Kidney (tissue), 14 donors: ENCODE measurements around the gene ENOX1. TPM values are rescaled to one million over a fixed set of nuclear protein-coding genes. Genes with fewer than 3 reads are reported as not detected.

Experiments
- DNase-seq, 5 donors: peaks; one replicate each; pipeline ENCODE4 v3.0.0-alpha.2; 2013 to 2020
- FAIRE-seq: peaks from 2 replicates; lab custom pipeline; 2012; peaks lifted over from hg19 to GRCh38; lab: Jason Lieb, UNC
- H3K27ac ChIP-seq, 2 donors: one replicate each; pipeline ENCODE4 v1.7.0; 2013; ENCODE audit warnings: low read depth in 2 of 2, low read length in 2 of 2, inconsistent platforms in 1 of 2
- H3K27me3 ChIP-seq: one replicate; pipeline ENCODE4 v1.7.1; 2013; ENCODE audit warnings: low read length, inconsistent platforms; ENCODE audit not compliant: control insufficient read depth, insufficient read depth
- H3K36me3 ChIP-seq, 3 donors: one replicate each; pipeline versions ENCODE4 v1.7.0 to v1.7.1; 2013; ENCODE audit warnings: low read length in 3 of 3, control low read depth in 1 of 3, inconsistent platforms in 1 of 3; ENCODE audit not compliant: insufficient read depth in 3 of 3, control insufficient read depth in 2 of 3
- H3K4me1 ChIP-seq, 3 donors: one replicate each; pipeline versions ENCODE4 v1.7.0 to v1.7.1; 2013; ENCODE audit warnings: low read length in 3 of 3, inconsistent platforms in 1 of 3, low read depth in 1 of 3; ENCODE audit not compliant: control insufficient read depth in 2 of 3, insufficient read depth in 2 of 3
- H3K4me3 ChIP-seq, 3 donors: one replicate each; pipeline versions ENCODE4 v1.7.0 to v1.8.1; 2013; ENCODE audit warnings: low read length in 3 of 3, control low read depth in 1 of 3, inconsistent platforms in 1 of 3
- H3K9ac ChIP-seq, 3 donors: one replicate each; pipeline versions ENCODE4 v1.7.0 to v1.7.1; 2013; ENCODE audit warnings: low read length in 3 of 3, control low read depth in 1 of 3, inconsistent platforms in 1 of 3
- H3K9me3 ChIP-seq, 3 donors: one replicate each; pipeline versions ENCODE4 v1.7.0 to v1.7.1; 2013; ENCODE audit warnings: low read length in 3 of 3, control low read depth in 1 of 3, inconsistent platforms in 1 of 3; ENCODE audit not compliant: control insufficient read depth in 2 of 3, insufficient read depth in 1 of 3
- intact Hi-C: fragments of 100-400 bp; cut with DNase I; formaldehyde crosslinking; loops from one replicate; pipeline ENCODE4 v1.11.1; 2022
- polyA plus RNA-seq: library from polyadenylated mRNA; stranded (reverse); fragments of 350-450 nt; fragmentation: Illumina TruSeq; extraction: RNeasy Lipid Tissue Mini Kit (QIAGEN cat#74804); gene quantifications from one replicate; pipeline ENCODE4 v1.2.3, GENCODE V29; 2014; ENCODE audit warnings: low read depth, low replicate concordance; ENCODE audit not compliant: insufficient read depth
- total RNA-seq: library from RNA; stranded (reverse); fragmentation: NEBNext Ultra II Directional; extraction: Animal tissue kit (Norgen Biotek cat#: 25700); gene quantifications from one replicate; pipeline ENCODE4 v1.2.1, GENCODE V29; 2021
- TF ChIP-seq, protein P1 (sequence below): IDR thresholded peaks from 3 replicates; pipeline ENCODE4 v1.5.1; 2012; ENCODE audit warnings: mild to moderate bottlenecking, moderate library complexity, borderline replicate concordance; ENCODE audit not compliant: insufficient read depth; ENCODE audit errors: extremely low read depth
- donor health status: control.
- donor health status: control.
- donor health status: control.
- donor health status: control.
- donor health status: control.
- donor health status: DM: yes; HTN: yes; CAD: no.
- donor health status: Normal renal cell carcinoma (clear cell type).

The ENOX1 gene
- total and polyA plus RNA-seq, 2 donors from 2014 or later = 4.9 to 6.8 TPM

DNA sequence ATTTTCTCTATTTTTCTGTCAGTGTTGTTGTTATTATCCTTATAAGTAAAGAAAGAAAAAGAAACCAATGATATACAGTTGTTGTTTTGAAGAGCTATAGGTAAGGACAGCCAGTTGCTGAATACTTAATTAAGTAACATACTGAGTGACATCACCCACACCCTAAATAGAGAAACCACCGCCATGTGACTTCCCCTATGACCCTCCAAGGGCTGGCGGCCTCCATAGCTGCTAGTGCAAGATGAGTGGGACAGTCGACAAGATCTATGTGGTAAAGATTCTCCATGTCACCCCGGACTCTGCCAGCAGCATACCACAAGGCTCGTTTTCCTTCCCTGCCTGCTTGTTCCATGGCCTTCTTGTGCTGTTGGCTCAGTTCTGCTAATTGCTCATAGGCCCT, 542.3 kb downstream of the ENOX1 start:
- Histone ChIP-seq H3K4me3 (no peak overlapping the region), H3K9ac (no peak overlapping the region), H3K27me3 (no peaks in the 10 kb centered on the region)

DNA sequence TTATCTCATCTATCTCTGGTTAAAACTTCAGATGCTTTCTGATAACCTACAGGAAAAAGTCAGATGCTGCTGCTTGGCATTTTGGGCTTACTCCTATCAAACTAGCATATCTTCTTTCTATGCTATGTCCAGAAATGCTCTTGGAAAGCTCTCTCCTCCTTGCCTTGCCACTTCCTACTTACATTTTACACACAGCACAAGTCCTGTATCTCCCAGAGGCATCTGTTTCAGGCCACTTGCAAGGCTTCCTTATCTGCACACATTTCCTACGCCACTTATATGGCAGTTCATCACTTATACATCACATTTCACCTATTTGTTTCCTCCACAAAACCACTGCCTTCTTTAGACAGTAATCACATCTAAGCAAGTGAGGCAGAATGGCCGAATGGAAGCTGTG, 543.1 kb downstream of the ENOX1 start:
- DNase-seq = no peak
- Histone ChIP-seq H3K4me1 (no peaks in the 10 kb centered on the region), H3K27me3 (no peaks in the 10 kb centered on the region), H3K27ac (no peak overlapping the region), H3K36me3 (no peaks in the 10 kb centered on the region), H3K9ac (no peak overlapping the region), H3K9me3 (no peaks in the 10 kb centered on the region), H3K4me3 (no peak overlapping the region)
- intact Hi-C loops = no loop called here
- TF ChIP-seq, protein P1, sequence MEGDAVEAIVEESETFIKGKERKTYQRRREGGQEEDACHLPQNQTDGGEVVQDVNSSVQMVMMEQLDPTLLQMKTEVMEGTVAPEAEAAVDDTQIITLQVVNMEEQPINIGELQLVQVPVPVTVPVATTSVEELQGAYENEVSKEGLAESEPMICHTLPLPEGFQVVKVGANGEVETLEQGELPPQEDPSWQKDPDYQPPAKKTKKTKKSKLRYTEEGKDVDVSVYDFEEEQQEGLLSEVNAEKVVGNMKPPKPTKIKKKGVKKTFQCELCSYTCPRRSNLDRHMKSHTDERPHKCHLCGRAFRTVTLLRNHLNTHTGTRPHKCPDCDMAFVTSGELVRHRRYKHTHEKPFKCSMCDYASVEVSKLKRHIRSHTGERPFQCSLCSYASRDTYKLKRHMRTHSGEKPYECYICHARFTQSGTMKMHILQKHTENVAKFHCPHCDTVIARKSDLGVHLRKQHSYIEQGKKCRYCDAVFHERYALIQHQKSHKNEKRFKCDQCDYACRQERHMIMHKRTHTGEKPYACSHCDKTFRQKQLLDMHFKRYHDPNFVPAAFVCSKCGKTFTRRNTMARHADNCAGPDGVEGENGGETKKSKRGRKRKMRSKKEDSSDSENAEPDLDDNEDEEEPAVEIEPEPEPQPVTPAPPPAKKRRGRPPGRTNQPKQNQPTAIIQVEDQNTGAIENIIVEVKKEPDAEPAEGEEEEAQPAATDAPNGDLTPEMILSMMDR = no peak
- FAIRE-seq = no peak

More for the DNA sequence above, 542.3 kb downstream of the ENOX1 start:
- Histone ChIP-seq H3K9me3 (no peaks in the 10 kb centered on the region), H3K27ac (no peak overlapping the region), H3K4me1 (no peaks in the 10 kb centered on the region), H3K36me3 (no peaks in the 10 kb centered on the region)
- intact Hi-C loops = no loop called here
- FAIRE-seq (no peak), DNase-seq (no peak)
- TF ChIP-seq, protein P1 = no peak

DNA sequence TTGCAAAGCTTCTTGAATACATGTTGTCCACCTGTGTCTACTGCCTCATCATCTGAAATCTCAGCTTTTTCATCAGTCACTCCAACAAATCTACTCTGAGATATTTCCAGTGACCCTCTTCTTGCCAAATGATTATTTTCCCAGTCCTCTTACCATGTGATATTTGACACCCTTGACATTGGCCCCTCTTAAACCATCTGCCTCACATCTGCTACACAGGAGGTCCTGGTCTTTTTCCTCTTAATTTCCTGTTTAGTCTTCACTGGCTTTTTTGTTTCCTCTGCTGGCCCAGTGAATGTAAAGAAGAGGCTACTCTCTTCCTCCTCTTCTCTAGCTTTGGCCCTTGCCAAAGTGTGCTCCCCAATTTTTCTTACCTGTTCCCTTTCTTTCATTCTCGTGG, 544.7 kb downstream of the ENOX1 start:
- TF ChIP-seq, protein P1 = no peak
- intact Hi-C loops = no loop called here

DNA sequence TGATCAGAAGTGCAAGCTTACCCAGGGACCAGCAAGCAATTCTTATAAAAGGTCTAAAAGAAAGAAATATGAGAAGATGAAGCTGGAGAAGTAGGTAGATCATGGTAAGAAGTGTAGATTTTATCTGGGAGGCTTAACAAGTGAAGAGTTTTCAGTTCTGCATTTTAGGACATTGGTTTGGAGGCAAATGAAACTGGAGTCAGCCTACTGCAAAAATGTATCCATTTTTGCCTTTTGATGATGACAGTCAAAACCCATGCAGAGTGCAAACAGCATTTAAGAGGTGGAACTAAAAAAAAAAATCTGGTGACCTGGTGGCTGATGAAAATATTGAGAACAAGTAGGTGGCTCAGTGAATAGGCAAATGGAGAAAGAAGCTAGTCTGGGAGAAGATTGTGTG, 546.5 kb downstream of the ENOX1 start:
- DNase-seq (no peak), FAIRE-seq (no peak)
- H3K9me3 ChIP-seq = no peaks in the 10 kb centered on the region
- H3K36me3 ChIP-seq = no peaks in the 10 kb centered on the region
- no peak overlapping the region for H3K9ac ChIP-seq
- no peak overlapping the region for H3K4me3 ChIP-seq
- TF ChIP-seq, protein P1 = no peak
- H3K27ac ChIP-seq = no peak overlapping the region
- intact Hi-C loops = no loop called here
- no peaks in the 10 kb centered on the region for H3K27me3 ChIP-seq
- no peaks in the 10 kb centered on the region for H3K4me1 ChIP-seq

More for the DNA sequence above, 544.7 kb downstream of the ENOX1 start:
- Histone ChIP-seq H3K4me3 (no peak overlapping the region), H3K36me3 (no peaks in the 10 kb centered on the region), H3K27me3 (no peaks in the 10 kb centered on the region), H3K9ac (no peak overlapping the region), H3K9me3 (no peaks in the 10 kb centered on the region), H3K4me1 (no peaks in the 10 kb centered on the region), H3K27ac (no peak overlapping the region)
- FAIRE-seq = no peak
- DNase-seq = peak in 1 of 5 donors; percentile 6
